SU-DHL-6 (cell line): ENCODE data around the gene CCDC86.

Experiments used
- EZH2phosphoT487 ChIP-seq: fragments of 200-600 bp; sonication (generic), shearing (Covaris generic); conservative IDR thresholded peaks from 2 replicates; pipeline ENCODE4 v1.6.1; 2018; ENCODE audit warnings: mild to moderate bottlenecking, antibody characterized with exemption, low read length, moderate library complexity, mixed read lengths
- TF ChIP-seq, protein P1 (sequence below): fragments of 200-600 bp; sonication (generic); IDR thresholded peaks from one replicate; pipeline ENCODE4 v1.5.1; 2017; ENCODE audit warnings: antibody characterized with exemption, mild to moderate bottlenecking, low read length, moderate library complexity; ENCODE audit not compliant: insufficient read depth, poor library complexity, severe bottlenecking

DNA sequence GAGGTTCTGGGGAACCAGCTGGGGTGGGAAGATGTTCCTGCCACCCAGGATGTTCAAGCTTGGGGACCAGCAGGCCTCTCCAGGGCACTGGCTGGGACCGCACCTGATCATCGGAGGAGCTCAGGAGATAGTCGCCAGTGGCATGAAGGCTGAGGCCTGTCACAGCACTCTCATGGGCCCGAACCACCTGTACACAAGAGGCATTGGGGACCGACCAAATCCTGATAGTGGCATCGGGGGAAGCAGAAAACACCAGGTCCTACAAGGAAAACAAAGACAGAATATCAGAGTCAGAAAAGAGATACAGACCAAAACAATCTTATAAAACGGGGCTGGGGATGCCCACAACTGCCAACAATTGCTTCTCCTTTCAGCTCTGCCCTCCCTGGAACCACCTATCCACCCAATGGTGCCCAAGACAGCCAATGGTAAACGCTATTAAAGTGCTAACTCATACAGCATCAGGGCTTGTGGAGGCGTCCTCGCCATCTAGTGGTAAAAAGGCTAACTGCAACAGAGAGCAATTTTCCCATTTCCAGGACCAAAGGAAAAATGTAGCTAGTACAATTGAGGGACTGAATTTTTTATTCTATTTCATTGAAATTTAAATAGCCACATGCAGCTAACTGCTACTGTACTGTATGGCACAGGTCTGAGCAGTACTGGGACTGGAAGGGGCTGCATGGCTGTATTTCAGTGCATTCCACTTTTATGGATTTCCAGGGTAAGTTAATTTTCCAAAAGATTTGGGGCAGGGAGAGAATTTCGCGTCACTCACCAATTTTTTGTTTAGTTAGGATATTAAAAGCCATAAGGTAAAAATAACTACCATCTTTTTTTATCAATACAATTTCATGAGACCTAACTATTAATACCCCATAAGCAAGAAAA, 57.4 kb downstream of the CCDC86 start:
- TF ChIP-seq, protein P1, sequence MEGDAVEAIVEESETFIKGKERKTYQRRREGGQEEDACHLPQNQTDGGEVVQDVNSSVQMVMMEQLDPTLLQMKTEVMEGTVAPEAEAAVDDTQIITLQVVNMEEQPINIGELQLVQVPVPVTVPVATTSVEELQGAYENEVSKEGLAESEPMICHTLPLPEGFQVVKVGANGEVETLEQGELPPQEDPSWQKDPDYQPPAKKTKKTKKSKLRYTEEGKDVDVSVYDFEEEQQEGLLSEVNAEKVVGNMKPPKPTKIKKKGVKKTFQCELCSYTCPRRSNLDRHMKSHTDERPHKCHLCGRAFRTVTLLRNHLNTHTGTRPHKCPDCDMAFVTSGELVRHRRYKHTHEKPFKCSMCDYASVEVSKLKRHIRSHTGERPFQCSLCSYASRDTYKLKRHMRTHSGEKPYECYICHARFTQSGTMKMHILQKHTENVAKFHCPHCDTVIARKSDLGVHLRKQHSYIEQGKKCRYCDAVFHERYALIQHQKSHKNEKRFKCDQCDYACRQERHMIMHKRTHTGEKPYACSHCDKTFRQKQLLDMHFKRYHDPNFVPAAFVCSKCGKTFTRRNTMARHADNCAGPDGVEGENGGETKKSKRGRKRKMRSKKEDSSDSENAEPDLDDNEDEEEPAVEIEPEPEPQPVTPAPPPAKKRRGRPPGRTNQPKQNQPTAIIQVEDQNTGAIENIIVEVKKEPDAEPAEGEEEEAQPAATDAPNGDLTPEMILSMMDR: peak; percentile 95
- no peak for TF ChIP-seq EZH2phosphoT487
